ENCODE data around the gene CYP1A1.

CYP1A1 gene

GRCh38 chr15:74725225-74725774 lies at the start of gene CYP1A1:
CYP1A1 (minus strand) TSS chr15:74725528; CDS start chr15:74723097, 2,431 bp downstream.
- Histone ChIP-seq H3K4me3 (ENCODE audit: low read length) (peak within 1 kb of the TSS; percentile 49), H3K4me1 (ENCODE audit: control insufficient read depth, insufficient read depth, low read length) (peaks cover 5% of the 10 kb centered on the region), H3K27me3 (ENCODE audit: control insufficient read depth, insufficient read depth, low read length) (peaks cover 7% of the 10 kb centered on the region), H3K36me3 (ENCODE audit: control insufficient read depth, insufficient read depth, low read length) (no peaks in the 10 kb centered on the region), H3K27ac (ENCODE audit: low read depth, low read length) (no peak within 1 kb of the TSS), H3K9ac (ENCODE audit: low read length) (no peak within 1 kb of the TSS)

- Histone ChIP-seq H3K9ac (ENCODE audit: low read length) (no peak overlapping the region), H3K27me3 (ENCODE audit: control insufficient read depth, insufficient read depth, low read length) (no peaks in the 10 kb centered on the region), H3K27ac (ENCODE audit: low read depth, low read length) (no peak overlapping the region), H3K4me1 (ENCODE audit: control insufficient read depth, insufficient read depth, low read length) (no peaks in the 10 kb centered on the region), H3K4me3 (ENCODE audit: low read length) (no peak overlapping the region), H3K36me3 (ENCODE audit: control insufficient read depth, insufficient read depth, low read length) (no peaks in the 10 kb centered on the region)
Observed at GRCh38 chr15:74773731-74774252, 48.5 kb upstream of the CYP1A1 start.

GRCh38 chr15:74773329-74773728 lies 48.0 kb upstream of the CYP1A1 start:
- Histone ChIP-seq H3K27ac (ENCODE audit: low read depth, low read length) (no peak overlapping the region), H3K4me1 (ENCODE audit: control insufficient read depth, insufficient read depth, low read length) (no peaks in the 10 kb centered on the region), H3K36me3 (ENCODE audit: control insufficient read depth, insufficient read depth, low read length) (no peaks in the 10 kb centered on the region)

GRCh38 chr15:74770211-74770903 lies 45.0 kb upstream of the CYP1A1 start:
- Histone ChIP-seq H3K27ac (ENCODE audit: low read depth, low read length) (no peak overlapping the region), H3K27me3 (ENCODE audit: control insufficient read depth, insufficient read depth, low read length) (no peaks in the 10 kb centered on the region), H3K4me3 (ENCODE audit: low read length) (no peak overlapping the region), H3K36me3 (ENCODE audit: control insufficient read depth, insufficient read depth, low read length) (no peaks in the 10 kb centered on the region), H3K9ac (ENCODE audit: low read length) (no peak overlapping the region), H3K4me1 (ENCODE audit: control insufficient read depth, insufficient read depth, low read length) (no peaks in the 10 kb centered on the region)

More at GRCh38 chr15:74773329-74773728, 48.0 kb upstream of the CYP1A1 start:
- H3K27me3 ChIP-seq (ENCODE audit: control insufficient read depth, insufficient read depth, low read length) = no peaks in the 10 kb centered on the region
- H3K9ac ChIP-seq (ENCODE audit: low read length) = no peak overlapping the region
- no peak overlapping the region for H3K4me3 ChIP-seq (ENCODE audit: low read length)

GRCh38 chr15:74769463-74770025 lies 44.2 kb upstream of the CYP1A1 start:
- H3K4me3 ChIP-seq (ENCODE audit: low read length) = no peak overlapping the region
- H3K4me1 ChIP-seq (ENCODE audit: control insufficient read depth, insufficient read depth, low read length) = no peaks in the 10 kb centered on the region
- no peak overlapping the region for H3K27ac ChIP-seq (ENCODE audit: low read depth, low read length)
- no peaks in the 10 kb centered on the region for H3K27me3 ChIP-seq (ENCODE audit: control insufficient read depth, insufficient read depth, low read length)
- H3K36me3 ChIP-seq (ENCODE audit: control insufficient read depth, insufficient read depth, low read length) = no peaks in the 10 kb centered on the region
- no peak overlapping the region for H3K9ac ChIP-seq (ENCODE audit: low read length)

- Histone ChIP-seq H3K27me3 (ENCODE audit: control insufficient read depth, insufficient read depth, low read length) (no peaks in the 10 kb centered on the region), H3K4me1 (ENCODE audit: control insufficient read depth, insufficient read depth, low read length) (no peaks in the 10 kb centered on the region), H3K36me3 (ENCODE audit: control insufficient read depth, insufficient read depth, low read length) (no peaks in the 10 kb centered on the region), H3K9ac (ENCODE audit: low read length) (no peak overlapping the region), H3K4me3 (ENCODE audit: low read length) (no peak overlapping the region), H3K27ac (ENCODE audit: low read depth, low read length) (no peak overlapping the region)
Observed at GRCh38 chr15:74768771-74769342, 43.5 kb upstream of the CYP1A1 start.

- no peak overlapping the region for H3K4me3 ChIP-seq (ENCODE audit: low read length)
- H3K9ac ChIP-seq (ENCODE audit: low read length) = no peak overlapping the region
- H3K4me1 ChIP-seq (ENCODE audit: control insufficient read depth, insufficient read depth, low read length) = no peaks in the 10 kb centered on the region
- no peaks in the 10 kb centered on the region for H3K36me3 ChIP-seq (ENCODE audit: control insufficient read depth, insufficient read depth, low read length)
- H3K27me3 ChIP-seq (ENCODE audit: control insufficient read depth, insufficient read depth, low read length) = no peaks in the 10 kb centered on the region
- no peak overlapping the region for H3K27ac ChIP-seq (ENCODE audit: low read depth, low read length)
Observed at GRCh38 chr15:74768099-74768770, 42.9 kb upstream of the CYP1A1 start.

- H3K9ac ChIP-seq (ENCODE audit: low read length) = no peak overlapping the region
- H3K4me1 ChIP-seq (ENCODE audit: control insufficient read depth, insufficient read depth, low read length) = no peaks in the 10 kb centered on the region
- no peaks in the 10 kb centered on the region for H3K36me3 ChIP-seq (ENCODE audit: control insufficient read depth, insufficient read depth, low read length)
- H3K27me3 ChIP-seq (ENCODE audit: control insufficient read depth, insufficient read depth, low read length) = no peaks in the 10 kb centered on the region
- no peak overlapping the region for H3K4me3 ChIP-seq (ENCODE audit: low read length)
- H3K27ac ChIP-seq (ENCODE audit: low read depth, low read length) = no peak overlapping the region
Observed at GRCh38 chr15:74767167-74768098, 42.1 kb upstream of the CYP1A1 start.

GRCh38 chr15:74763416-74763815 lies 38.1 kb upstream of the CYP1A1 start:
- H3K4me1 ChIP-seq (ENCODE audit: control insufficient read depth, insufficient read depth, low read length) = no peaks in the 10 kb centered on the region
- no peaks in the 10 kb centered on the region for H3K27me3 ChIP-seq (ENCODE audit: control insufficient read depth, insufficient read depth, low read length)
- H3K9ac ChIP-seq (ENCODE audit: low read length) = no peak overlapping the region
- no peak overlapping the region for H3K27ac ChIP-seq (ENCODE audit: low read depth, low read length)
- no peak overlapping the region for H3K4me3 ChIP-seq (ENCODE audit: low read length)
- H3K36me3 ChIP-seq (ENCODE audit: control insufficient read depth, insufficient read depth, low read length) = no peaks in the 10 kb centered on the region

GRCh38 chr15:74762791-74763150 lies 37.4 kb upstream of the CYP1A1 start:
- H3K4me1 ChIP-seq (ENCODE audit: control insufficient read depth, insufficient read depth, low read length) = no peaks in the 10 kb centered on the region
- no peaks in the 10 kb centered on the region for H3K36me3 ChIP-seq (ENCODE audit: control insufficient read depth, insufficient read depth, low read length)
- no peaks in the 10 kb centered on the region for H3K27me3 ChIP-seq (ENCODE audit: control insufficient read depth, insufficient read depth, low read length)
- H3K4me3 ChIP-seq (ENCODE audit: low read length) = no peak overlapping the region
- H3K27ac ChIP-seq (ENCODE audit: low read depth, low read length) = no peak overlapping the region
- H3K9ac ChIP-seq (ENCODE audit: low read length) = no peak overlapping the region

- no peak overlapping the region for H3K4me3 ChIP-seq (ENCODE audit: low read length)
Observed at GRCh38 chr15:74758736-74759135, 33.4 kb upstream of the CYP1A1 start.

More at GRCh38 chr15:74758736-74759135, 33.4 kb upstream of the CYP1A1 start:
- H3K9ac ChIP-seq (ENCODE audit: low read length) = no peak overlapping the region
- no peaks in the 10 kb centered on the region for H3K36me3 ChIP-seq (ENCODE audit: control insufficient read depth, insufficient read depth, low read length)
- no peaks in the 10 kb centered on the region for H3K27me3 ChIP-seq (ENCODE audit: control insufficient read depth, insufficient read depth, low read length)
- H3K4me1 ChIP-seq (ENCODE audit: control insufficient read depth, insufficient read depth, low read length) = no peaks in the 10 kb centered on the region
- H3K27ac ChIP-seq (ENCODE audit: low read depth, low read length) = no peak overlapping the region
